OCI-LY7 (cell line): ENCODE data around the gene DCC.

Source experiments
- CTCF ChIP-seq: fragments of 200-600 bp; sonication (generic); conservative IDR thresholded peaks from 2 replicates; pipeline ENCODE4 v1.5.1; 2014; ENCODE audit warnings: mild to moderate bottlenecking, antibody characterized with exemption, low read length, moderate library complexity, mixed read lengths
- EZH2phosphoT487 ChIP-seq: fragments of 200-600 bp; sonication (generic); IDR thresholded peaks from 2 replicates; pipeline ENCODE4 v1.6.1; 2018; ENCODE audit warnings: low read depth, borderline replicate concordance, mild to moderate bottlenecking, mixed run types, antibody characterized with exemption, low read length, moderate library complexity, mixed read lengths

GRCh38 chr18:52554180-52554579 lies 214.2 kb downstream of the DCC start:
- TF ChIP-seq CTCF (no peak), EZH2phosphoT487 (no peak)
